ENCODE results near the gene LCN9.

The LCN9 gene

GRCh38 chr9:135649508-135649907 is 13.6 kb upstream of the LCN9 start:
- Histone ChIP-seq H3K36me3 (no peaks in the 10 kb centered on the region), H3K27ac (no peak overlapping the region), H3K27me3 (no peaks in the 10 kb centered on the region), H3K4me3 (ENCODE audit: low read depth in 1 of 2, low read length in 1 of 2) (no peak overlapping the region), H3K9me3 (peaks cover 10% of the 10 kb centered on the region), H3K4me1 (ENCODE audit: control insufficient read depth in 1 of 2, insufficient read depth in 1 of 2, low read depth in 1 of 2, low read length in 1 of 2) (no peaks in the 10 kb centered on the region)
- TF ChIP-seq CTCF (IDR thresholded peaks at IDR 0.05): no peak

- TF ChIP-seq CTCF (IDR thresholded peaks at IDR 0.05): no peak
- no peak overlapping the region for H3K27ac ChIP-seq
- peaks cover 10% of the 10 kb centered on the region for H3K9me3 ChIP-seq
- H3K4me3 ChIP-seq (ENCODE audit: low read depth in 1 of 2, low read length in 1 of 2): no peak overlapping the region
- H3K4me1 ChIP-seq (ENCODE audit: control insufficient read depth in 1 of 2, insufficient read depth in 1 of 2, low read depth in 1 of 2, low read length in 1 of 2): no peaks in the 10 kb centered on the region
- no peaks in the 10 kb centered on the region for H3K36me3 ChIP-seq
- no peaks in the 10 kb centered on the region for H3K27me3 ChIP-seq
These were observed 12.7 kb upstream of the LCN9 start for GRCh38 chr9:135650408-135650807.

- H3K4me3 ChIP-seq (ENCODE audit: low read depth in 1 of 2, low read length in 1 of 2): no peak overlapping the region
- no peaks in the 10 kb centered on the region for H3K9me3 ChIP-seq
These were observed 7.8 kb upstream of the LCN9 start for GRCh38 chr9:135655317-135655716.

GRCh38 chr9:135657416-135657815 is 5.7 kb upstream of the LCN9 start:
- Histone ChIP-seq H3K27ac (no peak overlapping the region), H3K27me3 (no peaks in the 10 kb centered on the region), H3K4me3 (ENCODE audit: low read depth in 1 of 2, low read length in 1 of 2) (no peak overlapping the region), H3K36me3 (no peaks in the 10 kb centered on the region), H3K9me3 (no peaks in the 10 kb centered on the region), H3K4me1 (ENCODE audit: control insufficient read depth in 1 of 2, insufficient read depth in 1 of 2, low read depth in 1 of 2, low read length in 1 of 2) (no peaks in the 10 kb centered on the region)
- TF ChIP-seq CTCF (IDR thresholded peaks at IDR 0.05): no peak

More at GRCh38 chr9:135655317-135655716, 7.8 kb upstream of the LCN9 start:
- Histone ChIP-seq H3K27ac (no peak overlapping the region), H3K36me3 (no peaks in the 10 kb centered on the region), H3K27me3 (no peaks in the 10 kb centered on the region), H3K4me1 (ENCODE audit: control insufficient read depth in 1 of 2, insufficient read depth in 1 of 2, low read depth in 1 of 2, low read length in 1 of 2) (no peaks in the 10 kb centered on the region)
- no peak for TF ChIP-seq CTCF (IDR thresholded peaks at IDR 0.05)

GRCh38 chr9:135659252-135659651 is 3.9 kb upstream of the LCN9 start:
- Histone ChIP-seq H3K36me3 (no peaks in the 10 kb centered on the region), H3K27me3 (no peaks in the 10 kb centered on the region), H3K27ac (no peak overlapping the region), H3K4me3 (ENCODE audit: low read depth in 1 of 2, low read length in 1 of 2) (no peak overlapping the region), H3K9me3 (no peaks in the 10 kb centered on the region), H3K4me1 (ENCODE audit: control insufficient read depth in 1 of 2, insufficient read depth in 1 of 2, low read depth in 1 of 2, low read length in 1 of 2) (no peaks in the 10 kb centered on the region)
- no peak for TF ChIP-seq CTCF (IDR thresholded peaks at IDR 0.05)

- H3K4me3 ChIP-seq (ENCODE audit: low read depth in 1 of 2, low read length in 1 of 2): no peak overlapping the region
- H3K27ac ChIP-seq: no peak overlapping the region
- H3K4me1 ChIP-seq (ENCODE audit: control insufficient read depth in 1 of 2, insufficient read depth in 1 of 2, low read depth in 1 of 2, low read length in 1 of 2): no peaks in the 10 kb centered on the region
- no peak for TF ChIP-seq CTCF (IDR thresholded peaks at IDR 0.05)
- no peaks in the 10 kb centered on the region for H3K36me3 ChIP-seq
- no peaks in the 10 kb centered on the region for H3K27me3 ChIP-seq
- no peaks in the 10 kb centered on the region for H3K9me3 ChIP-seq
These were observed 2.7 kb upstream of the LCN9 start for GRCh38 chr9:135660407-135660806.
